NT2/D1 (cell line): Measurements from ENCODE around the gene SCN4B.
"Not testable (repeated sequence)": the region's sequence is repeated elsewhere in the genome, so short reads cannot be mapped to it uniquely, and the experiment has no call there.

Source experiments
- SUZ12 ChIP-seq: IDR thresholded peaks from 2 replicates; pipeline ENCODE4 v1.6.1; 2011; ENCODE audit not compliant: insufficient read length, insufficient read depth; ENCODE audit errors: extremely low read depth
- YY1 ChIP-seq: IDR thresholded peaks from 2 replicates; pipeline ENCODE4 v1.6.1; 2011; ENCODE audit not compliant: insufficient read length, insufficient read depth
- ZNF274 ChIP-seq: IDR thresholded peaks from 2 replicates; pipeline ENCODE4 v1.6.1; 2011; ENCODE audit warnings: mild to moderate bottlenecking, low read depth, low read length

DNA sequence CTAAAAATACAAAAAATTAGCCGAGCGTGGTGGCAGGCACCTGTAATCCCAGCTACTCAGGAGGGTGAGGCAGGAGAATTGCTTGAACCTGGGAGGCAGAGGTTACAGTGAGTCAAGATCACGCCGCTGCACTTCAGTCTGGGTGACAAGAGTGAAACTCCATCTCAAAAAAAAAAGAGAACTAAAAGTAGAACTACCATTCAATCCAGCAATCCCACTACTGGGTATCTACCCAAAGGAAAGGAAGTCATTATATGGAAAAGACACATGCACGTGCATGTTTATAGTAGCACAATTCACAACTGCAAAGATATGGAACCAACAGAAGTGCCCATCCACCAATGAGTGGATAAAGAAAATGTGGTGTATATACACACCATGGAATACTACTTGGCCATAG, 31.1 kb upstream of the SCN4B start:
- not testable (repeated sequence) for TF ChIP-seq YY1, ZNF274, SUZ12
